ENCODE data around the gene RHOA.

The RHOA gene

DNA sequence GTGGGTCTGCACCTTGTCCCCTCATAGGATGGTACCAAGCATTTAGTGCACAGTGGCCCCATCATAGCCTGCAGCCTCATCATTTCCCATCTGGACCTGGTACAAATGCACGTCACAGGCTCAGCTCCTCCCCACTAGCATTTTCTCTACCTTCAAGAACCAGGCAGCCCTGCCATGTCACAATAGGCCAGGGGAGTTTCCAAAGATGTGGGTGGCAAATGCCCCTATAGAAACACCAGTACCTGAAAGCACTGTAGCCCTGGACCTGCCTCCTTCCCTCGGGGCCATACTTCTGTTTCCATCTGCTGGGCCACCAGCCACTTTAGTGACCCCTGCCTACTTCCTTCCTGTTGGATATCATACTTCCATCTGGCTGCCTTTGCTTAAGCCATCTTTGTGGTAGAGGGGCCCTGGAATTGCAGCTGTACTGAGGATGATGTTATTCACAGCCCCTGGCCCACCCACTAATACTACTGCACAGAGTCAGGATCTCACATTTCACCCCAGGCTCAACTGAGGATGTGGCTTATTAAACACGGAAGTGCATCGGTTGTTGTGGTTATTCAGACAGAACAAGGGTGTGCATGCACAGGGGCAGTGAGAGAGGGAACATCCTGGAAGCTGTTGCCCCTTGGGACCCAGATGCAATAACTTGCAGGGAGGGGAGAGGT lies 4.3 kb upstream of the RHOA start:
- H3K4me3 Mint-ChIP-seq: peak overlapping the region; percentile 22
- peaks cover 25% of the 10 kb centered on the region for H3K36me3 Mint-ChIP-seq (ENCODE audit: low read depth)

GRCh38 chr3:49414753-49415152 lies 3.0 kb upstream of the RHOA start:
- Mint-ChIP-seq H3K27ac (peak overlapping the region; percentile 42), H3K27me3 (ENCODE audit: low read depth, poor library complexity) (no peaks in the 10 kb centered on the region), H3K36me3 (ENCODE audit: low read depth) (peaks cover 21% of the 10 kb centered on the region), H3K9me3 (no peaks in the 10 kb centered on the region), H3K4me3 (no peak overlapping the region), H3K4me1 (peaks cover 40% of the 10 kb centered on the region)
- TF ChIP-seq, protein P1, sequence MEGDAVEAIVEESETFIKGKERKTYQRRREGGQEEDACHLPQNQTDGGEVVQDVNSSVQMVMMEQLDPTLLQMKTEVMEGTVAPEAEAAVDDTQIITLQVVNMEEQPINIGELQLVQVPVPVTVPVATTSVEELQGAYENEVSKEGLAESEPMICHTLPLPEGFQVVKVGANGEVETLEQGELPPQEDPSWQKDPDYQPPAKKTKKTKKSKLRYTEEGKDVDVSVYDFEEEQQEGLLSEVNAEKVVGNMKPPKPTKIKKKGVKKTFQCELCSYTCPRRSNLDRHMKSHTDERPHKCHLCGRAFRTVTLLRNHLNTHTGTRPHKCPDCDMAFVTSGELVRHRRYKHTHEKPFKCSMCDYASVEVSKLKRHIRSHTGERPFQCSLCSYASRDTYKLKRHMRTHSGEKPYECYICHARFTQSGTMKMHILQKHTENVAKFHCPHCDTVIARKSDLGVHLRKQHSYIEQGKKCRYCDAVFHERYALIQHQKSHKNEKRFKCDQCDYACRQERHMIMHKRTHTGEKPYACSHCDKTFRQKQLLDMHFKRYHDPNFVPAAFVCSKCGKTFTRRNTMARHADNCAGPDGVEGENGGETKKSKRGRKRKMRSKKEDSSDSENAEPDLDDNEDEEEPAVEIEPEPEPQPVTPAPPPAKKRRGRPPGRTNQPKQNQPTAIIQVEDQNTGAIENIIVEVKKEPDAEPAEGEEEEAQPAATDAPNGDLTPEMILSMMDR (IDR thresholded peaks at IDR 0.05): no peak
- DNase-seq: no peak

More for the DNA sequence above, 4.3 kb upstream of the RHOA start:
- Mint-ChIP-seq H3K9me3 (no peaks in the 10 kb centered on the region), H3K4me1 (peaks cover 27% of the 10 kb centered on the region), H3K27me3 (ENCODE audit: low read depth, poor library complexity) (no peaks in the 10 kb centered on the region), H3K27ac (peak overlapping the region; percentile 67)
- TF ChIP-seq, protein P1 (IDR thresholded peaks at IDR 0.05): no peak
- DNase-seq: no peak

- no peaks in the 10 kb centered on the region for H3K9me3 Mint-ChIP-seq
- H3K4me3 Mint-ChIP-seq: peak overlapping the region; percentile 87
- H3K36me3 Mint-ChIP-seq (ENCODE audit: low read depth): peaks cover 16% of the 10 kb centered on the region
- H3K4me1 Mint-ChIP-seq: peaks cover 46% of the 10 kb centered on the region
- TF ChIP-seq, protein P1 (IDR thresholded peaks at IDR 0.05): no peak
- H3K27me3 Mint-ChIP-seq (ENCODE audit: low read depth, poor library complexity): no peaks in the 10 kb centered on the region
- no peak for DNase-seq
- H3K27ac Mint-ChIP-seq: peak overlapping the region; percentile 24
These were observed 1.6 kb upstream of the RHOA start for GRCh38 chr3:49413338-49413734.

GRCh38 chr3:49412632-49413337 lies 1.0 kb upstream of the RHOA start:
- H3K9me3 Mint-ChIP-seq: no peaks in the 10 kb centered on the region
- TF ChIP-seq, protein P1 (IDR thresholded peaks at IDR 0.05): no peak
- peak overlapping the region; percentile 87 for H3K4me3 Mint-ChIP-seq
- H3K36me3 Mint-ChIP-seq (ENCODE audit: low read depth): peaks cover 16% of the 10 kb centered on the region
- DNase-seq: no peak
- H3K27ac Mint-ChIP-seq: peak overlapping the region; percentile 75
- peaks cover 46% of the 10 kb centered on the region for H3K4me1 Mint-ChIP-seq
- H3K27me3 Mint-ChIP-seq (ENCODE audit: low read depth, poor library complexity): no peaks in the 10 kb centered on the region

- peaks cover 42% of the 10 kb centered on the region for H3K4me1 Mint-ChIP-seq
- no peaks in the 10 kb centered on the region for H3K27me3 Mint-ChIP-seq (ENCODE audit: low read depth, poor library complexity)
- H3K36me3 Mint-ChIP-seq (ENCODE audit: low read depth): peaks cover 14% of the 10 kb centered on the region
- H3K9me3 Mint-ChIP-seq: no peaks in the 10 kb centered on the region
- peak overlapping the region; percentile 95 for H3K4me3 Mint-ChIP-seq
- H3K27ac Mint-ChIP-seq: peak overlapping the region; percentile 93
- TF ChIP-seq, protein P1 (IDR thresholded peaks at IDR 0.05): no peak
- peak; percentile 73 for DNase-seq
These were observed 225 bp downstream of the RHOA start for GRCh38 chr3:49411535-49411967.
